Breast epithelium (tissue), 4 donors: ENCODE data around the gene ANAPC2. TPM values are rescaled to one million over a fixed set of nuclear protein-coding genes. Genes with fewer than 3 reads are reported as not detected.

Experiments used
- DNase-seq, 2 donors: peaks; one replicate each; pipeline ENCODE4 v3.0.0-alpha.2; 2019; ENCODE audit warnings: low spot score in 2 of 2
- H3K27ac ChIP-seq, 2 donors: fragments of 200-600 bp; sonication (generic) in 1 of 2; one replicate each; pipeline ENCODE4 v1.5.1; 2016 to 2019; ENCODE audit warnings: mild to moderate bottlenecking in 1 of 2
- H3K27me3 ChIP-seq, 2 donors: fragments of 200-600 bp; sonication (generic) in 1 of 2; one replicate each; pipeline versions ENCODE4 v1.5.1 to v1.6.0; 2017 to 2019; ENCODE audit warnings: control low read depth in 1 of 2, mild to moderate bottlenecking in 1 of 2
- H3K36me3 ChIP-seq: fragments of 200-600 bp; one replicate; pipeline ENCODE4 v1.5.1; 2019
- H3K4me1 ChIP-seq, 2 donors: fragments of 200-600 bp; sonication (generic); one replicate each; pipeline ENCODE4 v1.5.1; 2016 to 2019; ENCODE audit warnings: control low read depth in 1 of 2
- H3K4me3 ChIP-seq, 3 donors: fragments of 200-600 bp; sonication (generic); 1 replicate in 2 of 3; 2 replicates in 1 of 3; pipeline ENCODE4 v1.5.1; 2016 to 2019; ENCODE audit warnings: mild to moderate bottlenecking in 3 of 3, moderate library complexity in 2 of 3
- H3K9me3 ChIP-seq, 2 donors: fragments of 200-600 bp; sonication (generic) in 1 of 2; one replicate each; pipeline ENCODE4 v1.5.1; 2016 to 2019; ENCODE audit warnings: control low read depth in 1 of 2
- CTCF ChIP-seq, 3 donors: fragments of 450-650 bp; IDR thresholded peaks; one replicate each; pipeline ENCODE4 v1.5.1; 2016 to 2017; ENCODE audit warnings: antibody characterized with exemption in 3 of 3, mild to moderate bottlenecking in 3 of 3, moderate library complexity in 3 of 3
- POLR2A ChIP-seq: fragments of 450-650 bp; IDR thresholded peaks from one replicate; pipeline ENCODE4 v1.6.1; 2016; ENCODE audit warnings: antibody characterized with exemption, mild to moderate bottlenecking, moderate library complexity
- POLR2AphosphoS5 ChIP-seq, 3 donors: sonication (generic); formaldehyde crosslinking; IDR thresholded peaks; one replicate each; pipeline ENCODE4 v1.6.1; 2017; ENCODE audit warnings: antibody characterized with exemption in 3 of 3
- intact Hi-C: fragments of 100-400 bp; cut with DNase I; formaldehyde crosslinking; loops from one replicate; pipeline ENCODE4 v1.15.1; 2023; ENCODE audit warnings: low total_unique reads
- total RNA-seq, 3 donors: library from RNA; depleted of rRNA; stranded (reverse); fragments of >200 nt; gene quantifications; one replicate each; pipeline ENCODE4 v1.1.0, GENCODE V29; 2016

ANAPC2 gene
- total RNA-seq, 3 donors from 2014 or later: 32.0 to 35.7 (median 32.9) TPM

- intact Hi-C loops: no loop called here
- DNase-seq: no peak
- Histone ChIP-seq H3K27me3 (no peaks in the 10 kb centered on the region), H3K9me3 (no peaks in the 10 kb centered on the region), H3K36me3 (no peaks in the 10 kb centered on the region), H3K27ac (no peak overlapping the region), H3K4me3 (no peak overlapping the region), H3K4me1 (peaks cover 6 to 36% of the 10 kb centered on the region in 2 donors)
- no peak for TF ChIP-seq CTCF (IDR thresholded peaks at IDR 0.05)
- no peak for TF ChIP-seq POLR2AphosphoS5 (IDR thresholded peaks at IDR 0.05)
- TF ChIP-seq POLR2A: no peak
Observed at GRCh38 chr9:137195525-137196220, 7.3 kb upstream of the ANAPC2 start.

GRCh38 chr9:137194909-137195308 lies 6.5 kb upstream of the ANAPC2 start:
- no peak for DNase-seq
- TF ChIP-seq POLR2AphosphoS5 (IDR thresholded peaks at IDR 0.05) (no peak), CTCF (IDR thresholded peaks at IDR 0.05) (no peak), POLR2A (no peak)

GRCh38 chr9:137194388-137194787 lies 6.0 kb upstream of the ANAPC2 start:
- TF ChIP-seq POLR2A (no peak), POLR2AphosphoS5 (IDR thresholded peaks at IDR 0.05) (no peak), CTCF (IDR thresholded peaks at IDR 0.05) (no peak)
- Histone ChIP-seq H3K27me3 (no peaks in the 10 kb centered on the region), H3K27ac (no peak overlapping the region), H3K4me1 (peaks cover 14 to 45% of the 10 kb centered on the region in 2 donors), H3K4me3 (no peak overlapping the region), H3K9me3 (no peaks in the 10 kb centered on the region), H3K36me3 (no peaks in the 10 kb centered on the region)
- intact Hi-C loops: no loop called here
- no peak for DNase-seq

More at GRCh38 chr9:137194909-137195308, 6.5 kb upstream of the ANAPC2 start:
- Histone ChIP-seq H3K27ac (no peak overlapping the region), H3K9me3 (no peaks in the 10 kb centered on the region), H3K4me1 (peaks cover 14 to 43% of the 10 kb centered on the region in 2 donors), H3K27me3 (no peaks in the 10 kb centered on the region), H3K36me3 (no peaks in the 10 kb centered on the region), H3K4me3 (no peak overlapping the region)
- intact Hi-C loops: no loop called here

- no peak overlapping the region for H3K27ac ChIP-seq
- intact Hi-C loops: no loop called here
- DNase-seq: no peak
- no peak overlapping the region for H3K4me3 ChIP-seq
- H3K9me3 ChIP-seq: no peaks in the 10 kb centered on the region
- H3K36me3 ChIP-seq: no peaks in the 10 kb centered on the region
- H3K4me1 ChIP-seq: peaks cover 13 to 42% of the 10 kb centered on the region in 2 donors
- H3K27me3 ChIP-seq: no peaks in the 10 kb centered on the region
- TF ChIP-seq CTCF (IDR thresholded peaks at IDR 0.05) (no peak), POLR2A (no peak), POLR2AphosphoS5 (IDR thresholded peaks at IDR 0.05) (no peak)
Observed at GRCh38 chr9:137193771-137194170, 5.4 kb upstream of the ANAPC2 start.

DNA sequence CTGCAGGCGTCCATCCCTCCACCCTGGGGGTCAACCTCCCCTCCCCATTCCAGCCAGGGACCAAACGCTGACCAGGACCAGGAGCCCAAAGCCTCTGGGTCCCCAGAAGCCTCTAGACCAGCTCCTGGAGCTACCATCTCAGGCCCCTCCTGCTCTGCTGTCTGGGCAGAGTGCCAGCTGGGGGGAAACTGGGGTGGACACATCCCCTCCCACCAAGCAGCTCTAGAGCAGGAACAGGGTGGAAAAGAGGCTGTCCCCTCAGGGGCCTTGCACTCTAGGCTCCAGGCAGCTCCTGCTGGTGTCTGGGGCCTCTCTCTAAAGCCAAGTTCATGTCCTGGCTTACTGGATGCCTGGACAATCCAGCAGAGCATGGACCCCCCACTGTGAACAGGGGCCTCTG lies 4.5 kb upstream of the ANAPC2 start:
- no peak for TF ChIP-seq POLR2A
- no peak for TF ChIP-seq POLR2AphosphoS5 (IDR thresholded peaks at IDR 0.05)
- no peak for TF ChIP-seq CTCF (IDR thresholded peaks at IDR 0.05)
- no peak for DNase-seq
- no peaks in the 10 kb centered on the region for H3K9me3 ChIP-seq
- H3K4me1 ChIP-seq: peaks cover 13 to 34% of the 10 kb centered on the region in 2 donors
- H3K27ac ChIP-seq: no peak overlapping the region
- no peaks in the 10 kb centered on the region for H3K36me3 ChIP-seq
- no peak overlapping the region for H3K4me3 ChIP-seq
- intact Hi-C loops: no loop called here
- no peaks in the 10 kb centered on the region for H3K27me3 ChIP-seq
